Mucosa of descending colon (tissue), 3 donors: Measurements from ENCODE around the gene CRLF1. TPM values are rescaled to one million over a fixed set of nuclear protein-coding genes. Genes with fewer than 3 reads are reported as not detected.
A peak's percentile ranks its signal among the peaks of the same experiment; 100 is the strongest.

Experiments
- ATAC-seq: fragments of 200-7000 bp; cut with Tn5 transposase; one replicate; pipeline ENCODE4 v1.9.1; 2020; ENCODE audit warnings: mild to moderate bottlenecking, moderate library complexity
- DNase-seq, 3 donors: peaks; one replicate each; pipeline ENCODE4 v3.0.0-alpha.2; 2020
- H3K36me3 ChIP-seq: fragments of 200-600 bp; one replicate; pipeline ENCODE4 v1.8.0; 2021; ENCODE audit warnings: low read depth, mild to moderate bottlenecking
- H3K4me1 ChIP-seq: fragments of 200-600 bp; one replicate; pipeline ENCODE4 v1.8.0; 2021; ENCODE audit warnings: low read depth, mild to moderate bottlenecking
- H3K4me3 ChIP-seq: fragments of 200-600 bp; one replicate; pipeline ENCODE4 v1.8.0; 2021; ENCODE audit warnings: mild to moderate bottlenecking
- H3K9me3 ChIP-seq: fragments of 200-600 bp; one replicate; pipeline ENCODE4 v1.8.0; 2021; ENCODE audit warnings: mild to moderate bottlenecking
- intact Hi-C, 2 donors: fragments of 100-400 bp; cut with DNase I in 1 of 2; cut with micrococcal nuclease in 1 of 2; formaldehyde crosslinking; loops; one replicate each; pipeline versions ENCODE4 v1.11.0 to v1.11.1; 2022; cut with DNase I, micrococcal nuclease
- total RNA-seq, 3 donors: library from RNA; stranded (reverse); fragmentation: NEBNext Ultra II Directional in 2 of 3; extraction: Animal tissue kit (Norgen Biotek cat#: 25700) in 2 of 3; gene quantifications; one replicate each; pipeline versions ENCODE4 v1.2.1 to v1.2.4, GENCODE V29; 2021 to 2023
- TF ChIP-seq, protein P1 (sequence below): fragments of 200-600 bp; IDR thresholded peaks from one replicate; pipeline ENCODE4 v1.8.0; 2022; ENCODE audit warnings: antibody characterized with exemption, mild to moderate bottlenecking
- donor health status: DM: no; HTN: no; CAD: no; lungs with moderate emphysema.
- donor health status: DM: no; HTN: no; CAD: no.
- donor health status: DM: no; HTN: yes; CAD: no.

The CRLF1 gene
- total RNA-seq, 3 donors from 2014 or later: 1.3 to 7.0 (median 6.6) TPM

DNA sequence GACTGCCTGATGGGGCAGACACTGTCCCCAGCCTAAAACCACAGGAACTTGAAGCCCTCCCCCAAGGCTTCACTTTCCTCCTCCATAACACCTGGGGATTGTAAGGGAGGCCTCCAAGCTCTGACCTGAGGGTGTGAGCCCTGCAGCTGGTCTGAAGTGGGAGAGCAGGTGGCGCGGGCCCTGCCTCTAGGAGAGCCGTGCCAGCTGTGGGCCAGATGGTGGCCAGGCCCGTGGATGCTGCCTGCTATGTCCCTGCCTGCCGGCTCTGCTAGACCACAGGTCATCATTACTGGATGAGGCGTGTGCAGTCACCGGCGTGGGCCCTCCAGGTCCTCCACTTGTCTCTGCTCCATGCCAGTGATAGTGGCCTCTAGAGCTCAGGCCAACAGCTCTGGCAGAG lies 26.7 kb upstream of the CRLF1 start:
- DNase-seq: peak; percentile 56 to 76 (median 62)
- TF ChIP-seq, protein P1, sequence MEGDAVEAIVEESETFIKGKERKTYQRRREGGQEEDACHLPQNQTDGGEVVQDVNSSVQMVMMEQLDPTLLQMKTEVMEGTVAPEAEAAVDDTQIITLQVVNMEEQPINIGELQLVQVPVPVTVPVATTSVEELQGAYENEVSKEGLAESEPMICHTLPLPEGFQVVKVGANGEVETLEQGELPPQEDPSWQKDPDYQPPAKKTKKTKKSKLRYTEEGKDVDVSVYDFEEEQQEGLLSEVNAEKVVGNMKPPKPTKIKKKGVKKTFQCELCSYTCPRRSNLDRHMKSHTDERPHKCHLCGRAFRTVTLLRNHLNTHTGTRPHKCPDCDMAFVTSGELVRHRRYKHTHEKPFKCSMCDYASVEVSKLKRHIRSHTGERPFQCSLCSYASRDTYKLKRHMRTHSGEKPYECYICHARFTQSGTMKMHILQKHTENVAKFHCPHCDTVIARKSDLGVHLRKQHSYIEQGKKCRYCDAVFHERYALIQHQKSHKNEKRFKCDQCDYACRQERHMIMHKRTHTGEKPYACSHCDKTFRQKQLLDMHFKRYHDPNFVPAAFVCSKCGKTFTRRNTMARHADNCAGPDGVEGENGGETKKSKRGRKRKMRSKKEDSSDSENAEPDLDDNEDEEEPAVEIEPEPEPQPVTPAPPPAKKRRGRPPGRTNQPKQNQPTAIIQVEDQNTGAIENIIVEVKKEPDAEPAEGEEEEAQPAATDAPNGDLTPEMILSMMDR: no peak
- no peak for ATAC-seq
- Histone ChIP-seq H3K9me3 (no peaks in the 10 kb centered on the region), H3K4me1 (peaks cover 23% of the 10 kb centered on the region), H3K36me3 (no peaks in the 10 kb centered on the region), H3K4me3 (no peak overlapping the region)
- intact Hi-C loops: no loop called here

DNA sequence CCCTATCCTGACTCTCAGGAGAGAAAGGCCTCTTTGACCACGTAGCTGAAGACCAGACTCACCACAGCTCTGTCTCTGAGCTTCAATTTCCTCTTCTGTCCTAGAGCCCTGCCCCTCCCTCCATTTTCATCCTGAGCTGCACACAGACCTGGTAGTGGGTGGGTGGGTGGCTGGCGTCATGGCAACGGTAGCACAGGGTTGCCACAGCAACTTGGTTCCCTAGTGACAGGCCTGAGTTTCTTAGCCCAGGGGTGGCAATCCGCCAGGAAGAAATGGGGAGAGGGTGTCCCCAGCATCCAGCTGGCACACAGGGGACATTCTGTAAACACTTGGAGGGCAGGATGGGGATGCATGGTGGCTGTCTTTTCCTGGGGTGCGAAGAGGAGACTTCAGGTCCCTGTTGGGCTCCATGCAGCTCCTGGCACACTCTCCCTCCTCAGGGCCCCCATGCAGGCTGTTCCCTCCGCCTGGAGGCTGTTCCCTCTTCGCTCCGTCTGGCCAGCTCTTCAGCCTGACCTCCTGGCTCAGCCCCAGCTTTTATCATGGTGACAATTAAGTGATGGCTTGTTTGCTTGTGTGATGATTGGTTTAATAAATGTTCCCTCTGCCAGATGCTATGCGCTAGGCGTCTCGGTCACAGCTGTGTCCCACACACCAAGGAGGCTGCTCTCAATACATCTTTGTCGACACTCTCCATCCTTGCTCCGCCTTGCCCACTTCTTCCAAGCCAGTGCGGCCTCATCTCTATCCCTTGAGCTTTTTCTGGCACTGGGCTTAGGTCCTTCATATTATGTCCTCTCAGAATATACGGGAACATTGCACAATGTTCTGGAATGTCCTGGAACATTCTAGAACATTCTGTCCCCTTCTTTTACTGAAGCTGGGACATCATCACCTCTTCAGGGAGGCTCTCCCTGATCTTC lies 22.8 kb upstream of the CRLF1 start:
- ATAC-seq: peak; percentile 29
- no peak for DNase-seq
- TF ChIP-seq, protein P1: no peak
- H3K9me3 ChIP-seq: no peaks in the 10 kb centered on the region
- no peaks in the 10 kb centered on the region for H3K4me1 ChIP-seq
- H3K4me3 ChIP-seq: no peak overlapping the region
- intact Hi-C loops: no loop called here
- no peaks in the 10 kb centered on the region for H3K36me3 ChIP-seq

DNA sequence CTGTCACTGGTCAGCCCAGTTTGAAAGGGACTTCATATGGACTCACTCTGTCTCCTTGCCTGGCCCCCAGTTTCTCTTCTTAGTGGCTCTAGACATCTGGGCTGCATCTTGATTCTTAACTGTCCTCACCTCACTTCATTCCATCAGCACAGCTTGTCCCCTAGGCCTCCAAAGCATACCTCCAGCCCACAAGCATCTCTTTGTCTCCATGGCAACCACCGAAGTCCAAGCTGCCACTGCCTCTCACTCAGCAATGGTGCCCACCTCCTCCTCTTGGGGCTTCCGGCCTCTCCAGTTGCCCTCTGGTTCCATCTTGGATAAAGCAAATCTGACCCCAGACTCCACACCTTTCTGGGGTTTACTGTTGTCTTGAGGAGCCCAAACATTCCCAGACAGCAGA lies 20.3 kb upstream of the CRLF1 start:
- H3K9me3 ChIP-seq: no peaks in the 10 kb centered on the region
- H3K4me1 ChIP-seq: no peaks in the 10 kb centered on the region
- DNase-seq: no peak
- no peak overlapping the region for H3K4me3 ChIP-seq
- intact Hi-C loops: no loop called here
- TF ChIP-seq, protein P1: no peak
- ATAC-seq: no peak
- no peaks in the 10 kb centered on the region for H3K36me3 ChIP-seq

DNA sequence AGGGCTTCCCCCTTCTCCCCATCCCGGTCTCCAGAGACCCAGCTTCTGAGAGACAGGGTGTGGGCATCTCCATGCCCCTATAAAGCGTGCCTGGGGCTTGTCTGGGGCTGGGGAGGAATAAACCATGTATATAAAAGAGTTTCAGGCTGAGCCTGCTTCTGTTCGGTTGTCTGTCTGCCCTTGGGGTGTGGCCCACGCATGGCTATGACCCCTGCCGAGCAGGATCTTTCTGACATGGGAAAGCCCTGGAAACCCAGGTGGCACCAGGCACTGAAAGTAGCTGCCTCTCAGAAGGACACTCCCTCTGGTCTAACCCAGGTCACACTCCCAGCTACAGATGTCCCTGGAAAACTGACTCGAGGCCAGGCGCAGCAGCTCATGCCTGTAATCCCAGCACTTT lies 14.3 kb upstream of the CRLF1 start:
- no peak overlapping the region for H3K4me3 ChIP-seq
- H3K36me3 ChIP-seq: no peaks in the 10 kb centered on the region
- no peaks in the 10 kb centered on the region for H3K4me1 ChIP-seq
- no peak for ATAC-seq
- DNase-seq: no peak
- intact Hi-C loops: no loop called here
- H3K9me3 ChIP-seq: no peaks in the 10 kb centered on the region
- TF ChIP-seq, protein P1: no peak

DNA sequence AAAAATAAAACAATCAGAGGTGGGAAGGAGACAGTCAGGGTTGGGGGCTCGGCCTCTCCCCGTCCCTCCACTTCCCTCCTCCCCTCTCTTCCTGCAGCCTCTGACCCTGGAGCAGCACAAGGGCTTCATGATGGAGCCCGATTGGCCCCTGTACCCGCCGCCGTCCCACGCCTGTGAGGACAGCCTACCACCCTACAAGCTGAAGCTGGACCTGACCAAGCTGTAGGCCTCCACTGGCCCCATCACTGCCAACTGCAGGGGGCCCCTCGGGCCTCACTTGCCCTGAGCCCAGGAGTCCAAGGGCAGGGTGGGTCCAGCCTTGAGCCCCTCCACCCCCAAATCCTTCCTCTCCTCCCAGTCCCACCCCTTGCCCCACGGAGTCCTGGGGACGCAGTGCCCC lies 13.7 kb upstream of the CRLF1 start:
- TF ChIP-seq, protein P1: no peak
- no peak overlapping the region for H3K4me3 ChIP-seq
- no peaks in the 10 kb centered on the region for H3K9me3 ChIP-seq
- intact Hi-C loops: no loop called here
- H3K4me1 ChIP-seq: no peaks in the 10 kb centered on the region
- DNase-seq: no peak
- no peaks in the 10 kb centered on the region for H3K36me3 ChIP-seq
- ATAC-seq: no peak
